SU-DHL-6 (cell line): ENCODE measurements around the gene BLM.

Experiments
- H2AFZ ChIP-seq: fragments of 200-600 bp; sonication (generic); 2 replicates; pipeline ENCODE4 v1.6.1; 2014; ENCODE audit warnings: low read depth, mild to moderate bottlenecking, moderate library complexity, mixed read lengths, antibody characterized with exemption, low read length; ENCODE audit not compliant: severe bottlenecking
- H3F3A ChIP-seq: fragments of 200-600 bp; shearing (Covaris generic); 2 replicates; pipeline ENCODE4 v1.6.0; 2016; ENCODE audit warnings: antibody characterized with exemption, mild to moderate bottlenecking; ENCODE audit not compliant: insufficient read depth
- H3K27ac ChIP-seq: fragments of 200-600 bp; sonication (generic); 2 replicates; pipeline ENCODE4 v1.5.1; 2016; ENCODE audit warnings: low read depth, mild to moderate bottlenecking, low read length, moderate library complexity, mixed read lengths
- H3K27me3 ChIP-seq: fragments of 200-600 bp; sonication (generic), shearing (Covaris generic); 2 replicates; pipeline ENCODE4 v1.6.0; 2014; ENCODE audit warnings: mild to moderate bottlenecking, low read length
- H3K36me3 ChIP-seq: fragments of 200-600 bp; sonication (generic); 2 replicates; pipeline ENCODE4 v1.6.1; 2014; ENCODE audit warnings: mild to moderate bottlenecking, low read length, mixed read lengths
- H3K4me2 ChIP-seq: fragments of 300-600, 200-600 bp; shearing (Covaris generic), sonication (generic); 2 replicates; pipeline ENCODE4 v1.6.0; 2014; ENCODE audit warnings: low read length, low read depth, mild to moderate bottlenecking; ENCODE audit not compliant: poor library complexity, severe bottlenecking
- H3K4me3 ChIP-seq: fragments of 200-600 bp; sonication (generic); 2 replicates; pipeline ENCODE4 v1.5.1; 2014; ENCODE audit warnings: antibody characterized with exemption, low read length, mild to moderate bottlenecking, mixed read lengths; ENCODE audit not compliant: insufficient read depth, poor library complexity, severe bottlenecking
- H3K79me2 ChIP-seq: fragments of 200-600 bp; sonication (generic); 2 replicates; pipeline ENCODE4 v1.6.1; 2014; ENCODE audit warnings: mild to moderate bottlenecking, low read length, moderate library complexity; ENCODE audit not compliant: insufficient read depth
- H3K9ac ChIP-seq: fragments of 200-600 bp; sonication (generic); 2 replicates; pipeline ENCODE4 v1.7.0; 2014; ENCODE audit warnings: mild to moderate bottlenecking, low read length
- H3K9me2 ChIP-seq: fragments of 200-600 bp; sonication (generic); replicated peaks from 2 replicates; pipeline ENCODE4 v1.6.1; 2014; ENCODE audit warnings: low read length; ENCODE audit not compliant: insufficient read depth
- H3K9me3 ChIP-seq: fragments of 200-600 bp; sonication (generic); 2 replicates; pipeline ENCODE4 v1.6.1; 2014; ENCODE audit warnings: low read length, mixed read lengths; ENCODE audit not compliant: insufficient read depth
- H4K20me1 ChIP-seq: fragments of 200-600 bp; sonication (generic); 2 replicates; pipeline ENCODE4 v1.6.1; 2014; ENCODE audit warnings: low read depth, mild to moderate bottlenecking, antibody characterized with exemption, low read length, moderate library complexity, mixed read lengths
- EZH2phosphoT487 ChIP-seq: fragments of 200-600 bp; sonication (generic), shearing (Covaris generic); conservative IDR thresholded peaks from 2 replicates; pipeline ENCODE4 v1.6.1; 2018; ENCODE audit warnings: mild to moderate bottlenecking, antibody characterized with exemption, low read length, moderate library complexity, mixed read lengths
- TF ChIP-seq, protein P1 (sequence below): fragments of 200-600 bp; sonication (generic); IDR thresholded peaks from one replicate; pipeline ENCODE4 v1.5.1; 2017; ENCODE audit warnings: antibody characterized with exemption, mild to moderate bottlenecking, low read length, moderate library complexity; ENCODE audit not compliant: insufficient read depth, poor library complexity, severe bottlenecking

The BLM gene

DNA sequence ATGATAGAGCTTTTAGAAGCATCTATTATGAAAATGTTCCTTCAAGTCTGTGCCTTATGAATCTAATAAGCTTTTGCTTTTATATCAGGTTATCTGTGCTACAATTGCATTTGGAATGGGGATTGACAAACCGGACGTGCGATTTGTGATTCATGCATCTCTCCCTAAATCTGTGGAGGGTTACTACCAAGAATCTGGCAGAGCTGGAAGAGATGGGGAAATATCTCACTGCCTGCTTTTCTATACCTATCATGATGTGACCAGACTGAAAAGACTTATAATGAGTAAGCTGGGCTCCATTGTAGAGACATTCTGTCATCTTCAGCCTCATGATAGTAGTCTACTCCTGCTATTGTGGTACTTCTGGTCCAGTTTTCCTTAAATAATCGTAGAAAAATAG lies 73.4 kb downstream of the BLM start:
- no peaks in the 10 kb centered on the region for H3K27me3 ChIP-seq
- no peak overlapping the region for H3K4me3 ChIP-seq
- H3K27ac ChIP-seq: no peak overlapping the region
- no peaks in the 10 kb centered on the region for H3K79me2 ChIP-seq
- no peaks in the 10 kb centered on the region for H4K20me1 ChIP-seq
- H3F3A ChIP-seq: peaks cover 19% of the 10 kb centered on the region
- no peaks in the 10 kb centered on the region for H3K9me3 ChIP-seq
- peaks cover 41% of the 10 kb centered on the region for H3K36me3 ChIP-seq
- TF ChIP-seq EZH2phosphoT487: no peak
- TF ChIP-seq, protein P1, sequence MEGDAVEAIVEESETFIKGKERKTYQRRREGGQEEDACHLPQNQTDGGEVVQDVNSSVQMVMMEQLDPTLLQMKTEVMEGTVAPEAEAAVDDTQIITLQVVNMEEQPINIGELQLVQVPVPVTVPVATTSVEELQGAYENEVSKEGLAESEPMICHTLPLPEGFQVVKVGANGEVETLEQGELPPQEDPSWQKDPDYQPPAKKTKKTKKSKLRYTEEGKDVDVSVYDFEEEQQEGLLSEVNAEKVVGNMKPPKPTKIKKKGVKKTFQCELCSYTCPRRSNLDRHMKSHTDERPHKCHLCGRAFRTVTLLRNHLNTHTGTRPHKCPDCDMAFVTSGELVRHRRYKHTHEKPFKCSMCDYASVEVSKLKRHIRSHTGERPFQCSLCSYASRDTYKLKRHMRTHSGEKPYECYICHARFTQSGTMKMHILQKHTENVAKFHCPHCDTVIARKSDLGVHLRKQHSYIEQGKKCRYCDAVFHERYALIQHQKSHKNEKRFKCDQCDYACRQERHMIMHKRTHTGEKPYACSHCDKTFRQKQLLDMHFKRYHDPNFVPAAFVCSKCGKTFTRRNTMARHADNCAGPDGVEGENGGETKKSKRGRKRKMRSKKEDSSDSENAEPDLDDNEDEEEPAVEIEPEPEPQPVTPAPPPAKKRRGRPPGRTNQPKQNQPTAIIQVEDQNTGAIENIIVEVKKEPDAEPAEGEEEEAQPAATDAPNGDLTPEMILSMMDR: no peak
- H2AFZ ChIP-seq: no peak overlapping the region
- no peaks in the 10 kb centered on the region for H3K9me2 ChIP-seq
- no peak overlapping the region for H3K4me2 ChIP-seq
- no peak overlapping the region for H3K9ac ChIP-seq

DNA sequence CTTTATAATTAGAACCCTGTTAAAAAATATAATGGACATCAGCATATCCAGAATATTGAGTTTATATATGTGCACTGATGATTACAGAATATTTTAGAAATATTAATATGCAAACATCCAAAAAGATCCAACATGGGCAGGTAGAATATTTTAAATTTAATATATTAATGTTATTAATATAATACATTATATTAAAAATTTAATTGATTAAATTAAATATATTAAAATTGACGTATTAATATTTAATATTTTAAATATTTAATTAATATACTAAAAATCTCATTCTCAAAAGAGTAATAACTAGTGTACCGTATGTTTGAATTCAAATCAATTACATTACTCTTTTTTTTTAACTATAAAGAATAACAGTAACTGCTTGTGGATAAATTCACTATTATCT lies 77.4 kb downstream of the BLM start:
- peaks cover 40% of the 10 kb centered on the region; the same call in 1 of the 2 replicates for H3K36me3 ChIP-seq
- peaks cover 4% of the 10 kb centered on the region; the same call in 1 of the 2 replicates for H3F3A ChIP-seq
- no peaks in the 10 kb centered on the region for H3K9me3 ChIP-seq
- TF ChIP-seq, protein P1: no peak
- TF ChIP-seq EZH2phosphoT487: no peak
- no peak overlapping the region for H3K27ac ChIP-seq
- H3K4me3 ChIP-seq: no peak overlapping the region
- no peaks in the 10 kb centered on the region for H3K27me3 ChIP-seq
- H3K9me2 ChIP-seq: no peaks in the 10 kb centered on the region
- H2AFZ ChIP-seq: no peak overlapping the region
- H3K9ac ChIP-seq: no peak overlapping the region
- no peak overlapping the region for H3K4me2 ChIP-seq
- no peaks in the 10 kb centered on the region for H3K79me2 ChIP-seq
- H4K20me1 ChIP-seq: no peaks in the 10 kb centered on the region

DNA sequence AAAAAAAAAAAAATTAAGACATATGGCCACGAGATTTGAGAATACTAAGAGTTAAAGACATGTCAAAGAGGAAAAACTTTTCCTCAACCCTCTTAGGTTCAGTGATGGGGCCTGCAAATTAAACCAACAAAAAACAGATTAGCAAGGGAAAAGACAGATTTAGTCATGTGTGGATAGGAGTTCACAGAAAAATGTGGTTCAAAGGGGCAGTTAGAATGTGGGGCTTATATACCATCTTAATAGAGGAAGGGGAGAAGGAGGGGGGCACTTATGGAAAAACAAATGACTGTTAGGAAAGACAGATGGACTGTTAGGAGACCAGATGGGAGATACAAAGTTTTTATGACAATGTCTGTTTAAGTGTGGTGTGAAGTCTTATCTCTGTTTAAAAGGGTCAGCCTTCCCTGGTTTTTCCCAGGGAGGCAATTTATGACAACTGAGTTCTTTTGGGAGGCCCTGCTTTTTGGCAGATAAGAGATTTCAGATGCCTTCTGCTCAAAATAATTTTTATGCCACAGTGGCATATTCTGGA lies 82.6 kb downstream of the BLM start:
- Histone ChIP-seq H3K9me2 (no peaks in the 10 kb centered on the region), H3K27ac (no peak overlapping the region), H3K27me3 (no peaks in the 10 kb centered on the region), H3K4me2 (no peak overlapping the region), H3K36me3 (peaks cover 9% of the 10 kb centered on the region; the same call in 1 of the 2 replicates), H3K9ac (no peak overlapping the region), H4K20me1 (no peaks in the 10 kb centered on the region), H3K79me2 (no peaks in the 10 kb centered on the region), H3K9me3 (no peaks in the 10 kb centered on the region), H2AFZ (no peak overlapping the region), H3K4me3 (no peak overlapping the region), H3F3A (no peaks in the 10 kb centered on the region; the same call in 1 of the 2 replicates)
- TF ChIP-seq EZH2phosphoT487: no peak
- TF ChIP-seq, protein P1: no peak
